ENCODE results near the gene PBRM1.

- TF ChIP-seq EZH2 (IDR thresholded peaks at IDR 0.05; ENCODE audit: insufficient read depth, poor library complexity, severe bottlenecking) (no peak), EZH2phosphoT487 (IDR thresholded peaks at IDR 0.05; ENCODE audit: insufficient read depth, low read depth) (no peak)
Measured at GRCh38 chr3:52536369-52537164, 149.1 kb downstream of the PBRM1 start, which contains the start of gene UQCC5.

Measured in GM23248 (cell line).